ENCODE measurements around the gene LRRC27.

LRRC27 gene

GRCh38 chr10:132364594-132364970, 32.6 kb downstream of the LRRC27 start:
- Histone ChIP-seq H3K4me3 (ENCODE audit: low read length) (no peak overlapping the region), H3K4me1 (ENCODE audit: control insufficient read depth, insufficient read depth, low read length) (peaks cover 7% of the 10 kb centered on the region), H3K9me3 (ENCODE audit: control insufficient read depth, low read length) (no peaks in the 10 kb centered on the region), H3K27me3 (replicated peaks; ENCODE audit: control insufficient read depth, insufficient read depth, low read length) (no peaks in the 10 kb centered on the region), H3K36me3 (ENCODE audit: control insufficient read depth, insufficient read depth, low read length, severe bottlenecking) (peaks cover 19% of the 10 kb centered on the region), H3K9ac (ENCODE audit: low read length) (no peak overlapping the region)
- DNase-seq (ENCODE audit: low read depth), result no peak

- DNase-seq (ENCODE audit: low read depth), result no peak
- Histone ChIP-seq H3K9ac (ENCODE audit: low read length) (no peak overlapping the region), H3K4me3 (ENCODE audit: low read length) (no peak overlapping the region), H3K36me3 (ENCODE audit: control insufficient read depth, insufficient read depth, low read length, severe bottlenecking) (peaks cover 19% of the 10 kb centered on the region), H3K27me3 (replicated peaks; ENCODE audit: control insufficient read depth, insufficient read depth, low read length) (no peaks in the 10 kb centered on the region), H3K4me1 (ENCODE audit: control insufficient read depth, insufficient read depth, low read length) (peaks cover 7% of the 10 kb centered on the region), H3K9me3 (ENCODE audit: control insufficient read depth, low read length) (no peaks in the 10 kb centered on the region)
Observed at GRCh38 chr10:132365102-132365501, 33.1 kb downstream of the LRRC27 start.

- no peaks in the 10 kb centered on the region for H3K9me3 ChIP-seq (ENCODE audit: control insufficient read depth, low read length)
- peaks cover 19% of the 10 kb centered on the region for H3K36me3 ChIP-seq (ENCODE audit: control insufficient read depth, insufficient read depth, low read length, severe bottlenecking)
- no peak overlapping the region for H3K9ac ChIP-seq (ENCODE audit: low read length)
- no peak for DNase-seq (ENCODE audit: low read depth)
- H3K4me1 ChIP-seq (ENCODE audit: control insufficient read depth, insufficient read depth, low read length), result peaks cover 7% of the 10 kb centered on the region
- no peaks in the 10 kb centered on the region for H3K27me3 ChIP-seq (replicated peaks; ENCODE audit: control insufficient read depth, insufficient read depth, low read length)
- H3K4me3 ChIP-seq (ENCODE audit: low read length), result no peak overlapping the region
Observed at GRCh38 chr10:132366006-132366405, 34.0 kb downstream of the LRRC27 start.

GRCh38 chr10:132366499-132366898, 34.5 kb downstream of the LRRC27 start:
- peaks cover 18% of the 10 kb centered on the region for H3K36me3 ChIP-seq (ENCODE audit: control insufficient read depth, insufficient read depth, low read length, severe bottlenecking)
- no peak overlapping the region for H3K9ac ChIP-seq (ENCODE audit: low read length)
- no peaks in the 10 kb centered on the region for H3K9me3 ChIP-seq (ENCODE audit: control insufficient read depth, low read length)
- DNase-seq (ENCODE audit: low read depth), result no peak
- H3K27me3 ChIP-seq (replicated peaks; ENCODE audit: control insufficient read depth, insufficient read depth, low read length), result no peaks in the 10 kb centered on the region
- peaks cover 7% of the 10 kb centered on the region for H3K4me1 ChIP-seq (ENCODE audit: control insufficient read depth, insufficient read depth, low read length)
- no peak overlapping the region for H3K4me3 ChIP-seq (ENCODE audit: low read length)

- no peaks in the 10 kb centered on the region for H3K9me3 ChIP-seq (ENCODE audit: control insufficient read depth, low read length)
- H3K4me3 ChIP-seq (ENCODE audit: low read length), result no peak overlapping the region
- H3K9ac ChIP-seq (ENCODE audit: low read length), result no peak overlapping the region
- no peak for DNase-seq (ENCODE audit: low read depth)
- peaks cover 15% of the 10 kb centered on the region for H3K36me3 ChIP-seq (ENCODE audit: control insufficient read depth, insufficient read depth, low read length, severe bottlenecking)
- peaks cover under 1% of the 10 kb centered on the region for H3K27me3 ChIP-seq (replicated peaks; ENCODE audit: control insufficient read depth, insufficient read depth, low read length)
- H3K4me1 ChIP-seq (ENCODE audit: control insufficient read depth, insufficient read depth, low read length), result peaks cover 7% of the 10 kb centered on the region
Observed at GRCh38 chr10:132368391-132368790, 36.4 kb downstream of the LRRC27 start.

GRCh38 chr10:132368881-132369635, 37.1 kb downstream of the LRRC27 start:
- Histone ChIP-seq H3K27me3 (replicated peaks; ENCODE audit: control insufficient read depth, insufficient read depth, low read length) (peaks cover 3% of the 10 kb centered on the region), H3K9ac (ENCODE audit: low read length) (no peak overlapping the region), H3K4me3 (ENCODE audit: low read length) (no peak overlapping the region), H3K36me3 (ENCODE audit: control insufficient read depth, insufficient read depth, low read length, severe bottlenecking) (peaks cover 14% of the 10 kb centered on the region), H3K9me3 (ENCODE audit: control insufficient read depth, low read length) (no peaks in the 10 kb centered on the region), H3K4me1 (ENCODE audit: control insufficient read depth, insufficient read depth, low read length) (peaks cover 7% of the 10 kb centered on the region)
- DNase-seq (ENCODE audit: low read depth), result peak; percentile 31

GRCh38 chr10:132369636-132370185, 37.7 kb downstream of the LRRC27 start:
- H3K27me3 ChIP-seq (replicated peaks; ENCODE audit: control insufficient read depth, insufficient read depth, low read length), result peaks cover 3% of the 10 kb centered on the region
- no peak for DNase-seq (ENCODE audit: low read depth)
- H3K4me1 ChIP-seq (ENCODE audit: control insufficient read depth, insufficient read depth, low read length), result peaks cover 7% of the 10 kb centered on the region
- peaks cover 10% of the 10 kb centered on the region for H3K36me3 ChIP-seq (ENCODE audit: control insufficient read depth, insufficient read depth, low read length, severe bottlenecking)
- no peak overlapping the region for H3K9ac ChIP-seq (ENCODE audit: low read length)
- H3K9me3 ChIP-seq (ENCODE audit: control insufficient read depth, low read length), result no peaks in the 10 kb centered on the region
- no peak overlapping the region for H3K4me3 ChIP-seq (ENCODE audit: low read length)

- Histone ChIP-seq H3K27me3 (replicated peaks; ENCODE audit: control insufficient read depth, insufficient read depth, low read length) (peaks cover 3% of the 10 kb centered on the region), H3K9ac (ENCODE audit: low read length) (no peak overlapping the region), H3K9me3 (ENCODE audit: control insufficient read depth, low read length) (no peaks in the 10 kb centered on the region), H3K36me3 (ENCODE audit: control insufficient read depth, insufficient read depth, low read length, severe bottlenecking) (peaks cover 9% of the 10 kb centered on the region), H3K4me1 (ENCODE audit: control insufficient read depth, insufficient read depth, low read length) (peaks cover 7% of the 10 kb centered on the region), H3K4me3 (ENCODE audit: low read length) (no peak overlapping the region)
- no peak for DNase-seq (ENCODE audit: low read depth)
Observed at GRCh38 chr10:132370426-132371340, 38.7 kb downstream of the LRRC27 start.

GRCh38 chr10:132371641-132372081, 39.7 kb downstream of the LRRC27 start:
- H3K4me3 ChIP-seq (ENCODE audit: low read length), result no peak overlapping the region
- peaks cover 3% of the 10 kb centered on the region for H3K27me3 ChIP-seq (replicated peaks; ENCODE audit: control insufficient read depth, insufficient read depth, low read length)
- no peak overlapping the region for H3K9ac ChIP-seq (ENCODE audit: low read length)
- peaks cover 7% of the 10 kb centered on the region for H3K4me1 ChIP-seq (ENCODE audit: control insufficient read depth, insufficient read depth, low read length)
- no peak for DNase-seq (ENCODE audit: low read depth)
- H3K9me3 ChIP-seq (ENCODE audit: control insufficient read depth, low read length), result no peaks in the 10 kb centered on the region
- no peaks in the 10 kb centered on the region for H3K36me3 ChIP-seq (ENCODE audit: control insufficient read depth, insufficient read depth, low read length, severe bottlenecking)

- Histone ChIP-seq H3K36me3 (ENCODE audit: control insufficient read depth, insufficient read depth, low read length, severe bottlenecking) (no peaks in the 10 kb centered on the region), H3K4me3 (ENCODE audit: low read length) (no peak overlapping the region), H3K27me3 (replicated peaks; ENCODE audit: control insufficient read depth, insufficient read depth, low read length) (peaks cover 3% of the 10 kb centered on the region), H3K9me3 (ENCODE audit: control insufficient read depth, low read length) (no peaks in the 10 kb centered on the region), H3K9ac (ENCODE audit: low read length) (no peak overlapping the region), H3K4me1 (ENCODE audit: control insufficient read depth, insufficient read depth, low read length) (peaks cover 7% of the 10 kb centered on the region)
- DNase-seq (ENCODE audit: low read depth), result no peak
Observed at GRCh38 chr10:132372516-132373095, 40.6 kb downstream of the LRRC27 start.
